Choroid plexus epithelial cell (primary cell): Measurements from ENCODE around the gene ANKRD34A.

Experiments used
- DNase-seq: peaks from one replicate; pipeline ENCODE4 v3.0.0-alpha.2; 2010; ENCODE audit warnings: low read depth
- H3K4me3 ChIP-seq: 2 replicates; pipeline ENCODE4 v1.5.1; 2011; ENCODE audit warnings: low read depth, mild to moderate bottlenecking, control low read depth, low read length, moderate library complexity
- CTCF ChIP-seq: conservative IDR thresholded peaks from 2 replicates; pipeline ENCODE4 v1.5.1; 2011; ENCODE audit warnings: low read depth, mild to moderate bottlenecking, control low read depth, inconsistent platforms, low read length, moderate library complexity

ANKRD34A gene

GRCh38 chr1:145994391-145995120, 30.2 kb upstream of the ANKRD34A start:
- no peak for DNase-seq
- H3K4me3 ChIP-seq: peak overlapping the region; percentile 93
- TF ChIP-seq CTCF: no peak

GRCh38 chr1:145993618-145994390, 29.4 kb upstream of the ANKRD34A start:
- TF ChIP-seq CTCF: no peak
- no peak for DNase-seq
- H3K4me3 ChIP-seq: peak overlapping the region; percentile 93

GRCh38 chr1:145992958-145993617, 28.7 kb upstream of the ANKRD34A start:
- TF ChIP-seq CTCF: no peak
- DNase-seq: no peak
- H3K4me3 ChIP-seq: peak overlapping the region; percentile 93

GRCh38 chr1:145992502-145992936, 28.1 kb upstream of the ANKRD34A start:
- peak overlapping the region; percentile 93 for H3K4me3 ChIP-seq
- DNase-seq: no peak
- no peak for TF ChIP-seq CTCF

GRCh38 chr1:145991735-145992412, 27.5 kb upstream of the ANKRD34A start:
- TF ChIP-seq CTCF: no peak
- peak overlapping the region; percentile 93 for H3K4me3 ChIP-seq
- DNase-seq: no peak

GRCh38 chr1:145990249-145990855, 26.0 kb upstream of the ANKRD34A start:
- DNase-seq: no peak
- TF ChIP-seq CTCF: no peak
- no peak overlapping the region for H3K4me3 ChIP-seq
